Endothelial cell of umbilical vein (primary cell): Measurements from ENCODE around the gene FAM78A. TPM values are rescaled to one million over a fixed set of nuclear protein-coding genes. Genes with fewer than 3 reads are reported as not detected.

Experiments
- Bru-seq: library from RNA; stranded (reverse); fragments of 400-500 nt; gene quantifications from one replicate; lab custom pipeline; 2021; lab: Mats Ljungman, UMichigan
- BruChase-seq, 2 experiments: library from RNA; stranded (reverse); fragments of 400-500 nt; gene quantifications; one replicate each; lab custom pipeline; 2021; lab: Mats Ljungman, UMichigan
- BruUV-seq: library from RNA; stranded (reverse); fragments of 400-500 nt; replicated peaks from 2 replicates; lab custom pipeline; 2021; lab: Mats Ljungman, UMichigan
- CTCF ChIA-PET: fragments of 300-600, 350-600 bp; sonication (Branson Sonifier 250); formaldehyde crosslinking; loops from one replicate; lab custom pipeline; 2021; ENCODE audit warnings: antibody characterized with exemption, inconsistent platforms; lab: Charles Lee
- POLR2A ChIA-PET: fragments of 300-600, 350-600 bp; sonication (Branson Sonifier 250); formaldehyde crosslinking; loops from one replicate; lab custom pipeline; 2021; ENCODE audit warnings: antibody characterized with exemption, inconsistent platforms; lab: Charles Lee
- DNase-seq: peaks from one replicate; pipeline ENCODE4 v3.0.0-alpha.2; 2011; ENCODE audit warnings: low read depth, low spot score
- FAIRE-seq: peaks from 2 replicates; lab custom pipeline; 2011; peaks lifted over from hg19 to GRCh38; lab: Jason Lieb, UNC
- H2AFZ ChIP-seq: 2 replicates; pipeline ENCODE4 v1.6.0; 2012; ENCODE audit warnings: low read depth, low read length, control low read depth, inconsistent platforms
- H3K27ac ChIP-seq: 2 replicates; pipeline ENCODE4 v1.5.1; 2011; ENCODE audit warnings: low read depth, mild to moderate bottlenecking, control low read depth, low read length, moderate library complexity; ENCODE audit not compliant: insufficient read depth
- H3K27me3 ChIP-seq, 2 experiments: 2 replicates each; pipeline versions ENCODE4 v1.6.0 to v1.6.1; 2011; ENCODE audit warnings: low read length in 2 of 2, mixed read lengths in 1 of 2; ENCODE audit not compliant: control insufficient read depth in 2 of 2, insufficient read depth in 2 of 2
- H3K36me3 ChIP-seq, 2 experiments: 2 replicates in 1 of 2; 3 replicates in 1 of 2; pipeline ENCODE4 v1.5.1; 2011; ENCODE audit warnings: low read length in 2 of 2, mild to moderate bottlenecking in 1 of 2, moderate library complexity in 1 of 2; ENCODE audit not compliant: control insufficient read depth in 2 of 2, insufficient read depth in 2 of 2; ENCODE audit errors: extremely low read depth in 1 of 2
- H3K4me1 ChIP-seq: 3 replicates; pipeline ENCODE4 v1.5.1; 2011; ENCODE audit warnings: mild to moderate bottlenecking, low read length; ENCODE audit not compliant: control insufficient read depth, insufficient read depth; ENCODE audit errors: extremely low read depth
- H3K4me2 ChIP-seq: 2 replicates; pipeline ENCODE4 v1.6.1; 2011; ENCODE audit warnings: low read length, control low read depth, mixed read lengths; ENCODE audit not compliant: insufficient read depth
- H3K4me3 ChIP-seq, 3 experiments: fragments of 200-600 bp in 1 of 3; sonication (generic), shearing (Covaris generic) in 1 of 3; replicated peaks in 1 of 3; 2 replicates each; pipeline ENCODE4 v1.5.1; 2011 to 2016; ENCODE audit warnings: control low read depth in 3 of 3, low read length in 3 of 3, mild to moderate bottlenecking in 2 of 3, inconsistent platforms in 1 of 3, low read depth in 1 of 3, moderate library complexity in 1 of 3; ENCODE audit not compliant: insufficient read depth in 1 of 3
- H3K79me2 ChIP-seq: 2 replicates; pipeline ENCODE4 v1.6.0; 2012; ENCODE audit warnings: low read length, inconsistent platforms; ENCODE audit not compliant: control insufficient read depth, insufficient read depth
- H3K9ac ChIP-seq: replicated peaks from 2 replicates; pipeline ENCODE3; 2011; ENCODE audit warnings: low read length, control low read depth; ENCODE audit not compliant: insufficient read depth; ENCODE audit errors: extremely low read depth
- H3K9me1 ChIP-seq: replicated peaks from 3 replicates; pipeline ENCODE4 v1.6.0; 2011; ENCODE audit warnings: mild to moderate bottlenecking, low read length; ENCODE audit not compliant: control insufficient read depth, insufficient read depth; ENCODE audit errors: extremely low read depth
- H3K9me3 ChIP-seq: replicated peaks from 2 replicates; pipeline ENCODE4 v1.5.1; 2012; ENCODE audit warnings: low read length, inconsistent platforms; ENCODE audit not compliant: control insufficient read depth, insufficient read depth
- H4K20me1 ChIP-seq: replicated peaks from 2 replicates; pipeline ENCODE3; 2011; ENCODE audit warnings: mild to moderate bottlenecking, low read length; ENCODE audit not compliant: control insufficient read depth, insufficient read depth; ENCODE audit errors: extremely low read depth
- CTCF ChIP-seq, 2 donors: IDR thresholded peaks; 1 replicate in 1 of 2; 2 replicates in 1 of 2; pipeline ENCODE4 v1.5.1; 2011; ENCODE audit warnings: low read length in 2 of 2, mild to moderate bottlenecking in 2 of 2, moderate library complexity in 2 of 2, control low read depth in 1 of 2, inconsistent platforms in 1 of 2, low read depth in 1 of 2; ENCODE audit not compliant: insufficient read depth in 1 of 2; ENCODE audit errors: extremely low read depth in 1 of 2
- EZH2 ChIP-seq: IDR thresholded peaks from 2 replicates; pipeline ENCODE4 v1.6.1; 2012; ENCODE audit warnings: borderline replicate concordance, low read depth, mild to moderate bottlenecking, moderate library complexity, low read length, inconsistent platforms; ENCODE audit not compliant: severe bottlenecking
- GATA2 ChIP-seq: IDR thresholded peaks from 2 replicates; pipeline ENCODE4 v1.7.0; 2011; ENCODE audit warnings: low read depth, mild to moderate bottlenecking, moderate library complexity, mixed read lengths, low read length; ENCODE audit not compliant: insufficient read length, insufficient read depth
- JUN ChIP-seq: IDR thresholded peaks from 2 replicates; pipeline ENCODE4 v1.6.1; 2011; ENCODE audit warnings: borderline replicate concordance, low read depth; ENCODE audit not compliant: insufficient read length, insufficient read depth
- MAX ChIP-seq: IDR thresholded peaks from 2 replicates; pipeline ENCODE4 v1.6.1; 2011; ENCODE audit not compliant: insufficient read depth, insufficient read length
- POLR2A ChIP-seq: IDR thresholded peaks from 2 replicates; pipeline ENCODE4 v1.6.1; 2012; ENCODE audit warnings: low read depth, mild to moderate bottlenecking, control low read depth, low read length
- POLR2AphosphoS5 ChIP-seq: IDR thresholded peaks from 2 replicates; pipeline ENCODE4 v1.6.1; 2012; ENCODE audit warnings: low read depth, mild to moderate bottlenecking, control low read depth, low read length, moderate library complexity; ENCODE audit not compliant: insufficient read depth
- dilution Hi-C: fragments of 300-500 bp; cut with MboI; formaldehyde crosslinking; loops from one replicate; pipeline ENCODE4 v1.15.0; 2019; ENCODE audit warnings: low sequenced_read_pairs; ENCODE audit not compliant: extremely low pct_ligation_motif_present
- intact Hi-C: fragments of 100-400 bp; cut with micrococcal nuclease; formaldehyde crosslinking; loops from one replicate; pipeline ENCODE4 v1.10.0; 2022
- long read RNA-seq: library from polyadenylated mRNA; stranded (forward); transcript quantifications from one replicate; pipeline ENCODE4 v2.0.0, GENCODE V29; 2021
- polyA minus RNA-seq, 3 experiments: library from RNA; depleted of rRNA, polyadenylated mRNA; stranded (reverse); fragments of >200 nt; gene quantifications; 1 replicate in 1 of 3; 2 replicates in 2 of 3; pipeline ENCODE4 v1.2.3, GENCODE V29; 2011
- polyA plus RNA-seq, 4 experiments: library from polyadenylated mRNA; depleted of rRNA in 3 of 4; stranded (reverse) in 3 of 4; unstranded in 1 of 4; fragments of >200 nt; gene quantifications; 2 replicates each; pipeline versions ENCODE4 v1.2.1 to v1.2.3, GENCODE V29; 2011 to 2012; ENCODE audit warnings: missing spikeins in 1 of 4
- total RNA-seq: library from RNA; stranded (reverse); gene quantifications from 2 replicates; pipeline ENCODE4 v1.2.3, GENCODE V29; 2021

The FAM78A gene
- 26.6 and 34.0 TPM in 2 replicates for total RNA-seq
- polyA plus RNA-seq: 37.4 and 45.9 TPM in 2 replicates
- polyA plus RNA-seq (2011; cell fraction: cytosol; rRNA removed): 17.4 and 21.6 TPM in 2 replicates
- polyA plus RNA-seq (2011; cell fraction: nucleus; rRNA removed): 17.3 and 22.0 TPM in 2 replicates
- polyA plus RNA-seq (2012): 11.4 and 14.4 TPM in 2 replicates
- polyA minus RNA-seq: 30.2 and 36.7 TPM in 2 replicates
- 15.3 TPM for polyA minus RNA-seq (2011; cell fraction: cytosol; rRNA and poly(A)+ RNA removed)
- 8.5 and 17.8 TPM in 2 replicates for polyA minus RNA-seq (2011; cell fraction: nucleus; rRNA and poly(A)+ RNA removed)
- Bru-seq, nascent RNA: percentile 71 among the genes with signal in this experiment
- BruChase-seq, experiment 1, labeled RNA remaining after a 6-hour chase: percentile 72 among the genes with signal in this experiment
- percentile 74 among the genes with signal in this experiment for BruChase-seq, experiment 2, labeled RNA remaining after a 2-hour chase
- long read RNA-seq, transcript FAM78A-203 (2 exons, 3,966 nt): major isoform, 6 of 19 reads
- long read RNA-seq, partial matches to known transcripts: 4 of 19 reads
- long read RNA-seq, other reads (novel, unspliced or antisense): 9 of 19 reads

- DNase-seq (peak; percentile 60), FAIRE-seq (peak; percentile 82)
- Histone ChIP-seq H3K4me3 (peak within 1 kb of the TSS; percentile 64 to 81 (median 70)), H3K9ac (peak within 1 kb of the TSS; percentile 78), H3K79me2 (peaks cover 45% of the 10 kb centered on the region), H3K27me3 (peaks cover 3 to 4% of the 10 kb centered on the region in 2 experiments), H3K9me1 (no peaks in the 10 kb centered on the region), H3K9me3 (no peaks in the 10 kb centered on the region), H3K4me2 (peak within 1 kb of the TSS; percentile 69), H3K4me1 (peaks cover 40% of the 10 kb centered on the region), H3K27ac (peak within 1 kb of the TSS; percentile 73), H4K20me1 (no peaks in the 10 kb centered on the region), H3K36me3 (peaks cover 0 to 2% of the 10 kb centered on the region in 2 experiments), H2AFZ (peak within 1 kb of the TSS; percentile 80)
- dilution Hi-C loops (no loop called here), intact Hi-C loops (loop anchor here (1.0 kb wide), 1 partner anchor 98 kb away; no protein-coding TSS in a partner anchor)
- CTCF ChIA-PET: interaction anchor here (0.6 to 4.9 kb wide), 8 partner anchors 20 to 98 kb away, joined by 3 to 42 read pairs (median 7); no protein-coding TSS in a partner anchor
- TSS peak; percentile 29 for BruUV-seq
- TF ChIP-seq GATA2 (no peak), JUN (no peak), CTCF (IDR thresholded peaks at IDR 0.05; ENCODE audit: extremely low read depth in 1 of 2, insufficient read depth in 1 of 2, low read depth in 1 of 2, low read length in 2 of 2) (no peak), MAX (no peak), POLR2AphosphoS5 (no peak), EZH2 (no peak), POLR2A (no peak)
- POLR2A ChIA-PET: no interaction called here
Observed at GRCh38 chr9:131276094-131276888, at the start of gene FAM78A. TSS of gene FAM78A (minus strand) at chr9:131276510. CDS start at chr9:131276179, 331 bp downstream.
